Activated CD4-positive, CD25-positive, alpha-beta regulatory T cell treated with anti-CD3 and anti-CD28 coated beads, Interleukin-2, amount 50 U/mL, for 24 hours (primary cell): ENCODE measurements around the gene APOD.
A peak's percentile ranks its signal among the peaks of the same experiment; 100 is the strongest.
"Not testable (repeated sequence)": the region's sequence is repeated elsewhere in the genome, so short reads cannot be mapped to it uniquely, and the experiment has no call there.

Experiments used
- ATAC-seq, 2 donors: fragments of 150-1000 bp; cut with Tn5 transposase; one replicate each; pipeline ENCODE4 v1.10.0; 2021; ENCODE audit warnings: mild to moderate bottlenecking in 1 of 2, moderate library complexity in 1 of 2

Gene APOD

GRCh38 chr3:195583831-195584542, at the start of gene APOD:
TSS of gene APOD (minus strand) at chr3:195583940. CDS start at chr3:195579461, 4,479 bp downstream.
- no peak for ATAC-seq

GRCh38 chr3:195633351-195633750, 49.6 kb upstream of the APOD start:
- not testable (repeated sequence) for ATAC-seq

GRCh38 chr3:195632501-195633185, 48.9 kb upstream of the APOD start:
- not testable (repeated sequence) for ATAC-seq

GRCh38 chr3:195632046-195632445, 48.3 kb upstream of the APOD start:
- ATAC-seq, result not testable (repeated sequence)

GRCh38 chr3:195630938-195631495, 47.3 kb upstream of the APOD start:
- not testable (repeated sequence) for ATAC-seq

- ATAC-seq, result not testable (repeated sequence)
Observed at GRCh38 chr3:195630086-195630917, 46.6 kb upstream of the APOD start.

- not testable (repeated sequence) for ATAC-seq
Observed at GRCh38 chr3:195629682-195630081, 45.9 kb upstream of the APOD start.

GRCh38 chr3:195628386-195628920, 44.7 kb upstream of the APOD start:
- ATAC-seq, result not testable (repeated sequence)

- not testable (repeated sequence) for ATAC-seq
Observed at GRCh38 chr3:195627515-195628385, 44.0 kb upstream of the APOD start.

GRCh38 chr3:195624603-195625560, 41.1 kb upstream of the APOD start:
- ATAC-seq, result peak; percentile 89 to 93

- not testable (repeated sequence) for ATAC-seq
Observed at GRCh38 chr3:195624171-195624570, 40.4 kb upstream of the APOD start.

- ATAC-seq, result not testable (repeated sequence)
Observed at GRCh38 chr3:195623217-195623965, 39.7 kb upstream of the APOD start.

GRCh38 chr3:195622523-195623170, 38.9 kb upstream of the APOD start:
- not testable (repeated sequence) for ATAC-seq

- ATAC-seq, result not testable (repeated sequence)
Observed at GRCh38 chr3:195622012-195622411, 38.3 kb upstream of the APOD start.

- ATAC-seq, result not testable (repeated sequence)
Observed at GRCh38 chr3:195621095-195621494, 37.4 kb upstream of the APOD start.

- ATAC-seq, result not testable (repeated sequence)
Observed at GRCh38 chr3:195620476-195620875, 36.7 kb upstream of the APOD start.

- not testable (repeated sequence) for ATAC-seq
Observed at GRCh38 chr3:195619591-195620369, 36.0 kb upstream of the APOD start.
